ENCODE measurements around the gene NUTM1. TPM values are rescaled to one million over a fixed set of nuclear protein-coding genes. Genes with fewer than 3 reads are reported as not detected.
"Not testable (repeated sequence)": the region's sequence is repeated elsewhere in the genome, so short reads cannot be mapped to it uniquely, and the experiment has no call there.

The NUTM1 gene
- total RNA-seq, 1 donor from 2014 or later: not detected

DNA sequence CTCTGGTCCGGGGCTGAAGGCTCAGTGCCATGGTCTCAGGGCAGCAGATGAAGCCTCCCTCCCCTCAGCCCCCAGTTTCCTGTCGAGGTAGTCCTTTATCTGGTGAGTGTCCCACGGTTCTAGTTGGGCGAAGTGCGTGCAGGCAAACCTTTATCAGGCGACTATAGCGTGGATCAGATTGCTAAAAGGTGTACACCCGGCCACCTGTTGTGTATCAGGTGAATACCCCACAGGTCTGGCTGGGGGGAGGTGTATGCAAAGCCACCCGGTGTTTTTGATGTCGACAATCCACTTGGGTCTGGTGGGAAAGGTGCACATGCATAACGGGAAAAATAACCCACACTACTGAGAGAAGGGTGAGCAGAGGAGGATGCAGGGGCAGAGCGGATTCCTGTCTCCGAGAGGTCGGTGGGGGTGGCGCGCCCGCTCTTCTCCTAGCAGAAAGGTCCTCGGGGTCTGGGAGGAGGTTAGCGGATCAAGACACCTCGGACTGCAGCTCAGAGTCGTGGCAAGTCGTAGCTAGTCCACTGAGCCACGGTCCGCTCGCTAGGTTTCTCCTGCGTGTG is 6.0 kb upstream of the NUTM1 start:
- no peak for DNase-seq (ENCODE audit: low read depth)

DNA sequence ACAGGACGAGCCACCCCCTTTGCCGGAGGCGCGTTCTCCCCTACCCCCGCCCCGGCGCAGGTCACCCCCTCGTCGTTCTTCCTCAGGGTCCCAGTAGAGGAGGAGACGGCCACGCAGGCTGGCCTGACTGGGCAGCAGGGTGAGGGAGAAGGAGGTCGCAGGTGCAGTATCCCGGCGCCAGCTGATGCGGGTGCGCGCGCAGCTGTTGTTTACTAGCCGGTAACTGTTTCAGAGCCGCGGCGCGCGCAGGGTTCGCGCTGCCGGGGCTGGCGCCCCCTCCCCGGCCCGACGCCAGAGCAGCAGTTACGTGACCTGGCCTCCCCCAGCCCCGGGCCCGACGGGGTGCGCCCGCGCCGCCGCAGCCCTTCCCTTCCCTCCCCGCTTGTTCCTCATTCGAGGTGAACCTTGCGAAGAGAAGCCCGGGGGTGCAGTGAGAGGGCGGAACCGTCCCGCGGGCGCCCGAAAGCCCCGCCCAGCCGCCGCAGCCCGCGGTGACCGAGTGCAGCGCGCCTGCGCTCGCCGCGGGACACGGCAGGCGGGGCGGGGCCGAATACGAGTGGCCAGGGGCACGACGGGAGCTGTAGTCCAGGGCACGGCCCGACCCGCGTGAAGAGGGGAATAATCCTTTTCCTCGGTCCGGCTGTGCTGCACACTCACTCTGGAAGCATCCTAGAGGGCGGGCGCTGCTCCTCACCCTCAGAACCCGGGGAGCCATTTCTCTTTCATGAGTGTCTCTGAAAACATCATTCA is 5.4 kb upstream of the NUTM1 start, which contains the start of gene SLC12A6:
SLC12A6 (minus strand) TSS at position 225 of the 750 bp plus-strand sequence. CDS start 1,101 bp downstream, outside the sequence.
- peak; percentile 91 for DNase-seq (ENCODE audit: low read depth)

- no peak for DNase-seq (ENCODE audit: low read depth)
Measured at GRCh38 chr15:34338347-34338746, 4.8 kb upstream of the NUTM1 start.

DNA sequence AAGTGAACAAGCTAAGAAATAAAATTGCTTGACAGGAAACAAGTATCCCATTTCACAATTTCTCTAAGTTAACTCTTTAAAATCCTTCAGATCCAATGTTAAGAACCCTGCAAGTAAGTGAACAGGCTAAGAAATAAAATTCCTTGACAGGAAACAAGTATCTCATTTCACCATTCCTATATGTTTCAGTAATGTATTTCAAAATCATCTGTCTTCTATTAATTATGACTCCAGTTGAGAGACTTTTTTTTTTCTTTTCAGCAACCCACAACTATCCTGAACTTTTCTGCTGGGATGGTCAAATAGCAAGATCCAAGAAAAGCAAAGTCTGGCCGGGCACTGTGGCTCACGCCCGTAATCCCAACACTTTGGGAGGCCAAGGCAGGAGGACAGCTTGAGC is 3.2 kb upstream of the NUTM1 start:
- DNase-seq (ENCODE audit: low read depth): no peak

DNA sequence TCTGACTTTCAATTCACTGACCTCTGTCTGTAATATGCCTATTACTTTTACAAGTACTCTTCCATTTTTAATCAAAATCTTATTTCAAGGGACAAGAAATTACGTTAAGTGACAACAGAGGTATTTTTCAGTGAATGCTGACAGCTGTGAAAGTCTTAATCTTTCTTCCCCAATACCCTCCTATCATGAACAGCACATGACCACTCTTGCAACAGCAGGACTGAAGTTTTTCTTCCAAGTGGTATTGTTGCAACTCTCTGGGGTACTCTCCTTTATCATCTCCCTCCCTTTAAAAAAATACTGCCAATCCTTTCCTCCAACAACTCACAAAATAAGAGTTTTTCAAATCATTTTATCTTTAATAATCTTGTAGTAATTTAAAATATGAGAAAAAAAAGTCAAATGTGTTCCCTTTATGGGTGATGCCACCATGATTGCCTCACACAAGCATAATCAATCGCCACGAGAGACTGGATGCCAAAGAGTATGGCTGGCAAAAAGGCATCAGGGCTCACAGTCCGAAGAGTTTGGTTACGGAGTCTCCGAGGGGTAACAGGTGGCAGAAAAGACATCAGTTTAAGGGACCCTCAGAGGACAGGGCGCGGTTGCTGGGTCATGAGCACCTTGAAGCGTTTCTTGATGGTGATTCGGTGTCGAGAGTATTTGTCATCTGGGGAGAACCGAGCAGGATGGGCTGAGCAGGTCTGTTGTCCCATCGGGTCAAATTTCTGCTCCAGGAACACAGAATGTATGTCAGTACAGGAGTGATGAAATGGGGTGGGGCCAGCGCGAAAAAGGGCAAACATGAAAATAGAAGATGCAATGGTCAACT is 1.5 kb upstream of the NUTM1 start:
- DNase-seq (ENCODE audit: low read depth): no peak

DNA sequence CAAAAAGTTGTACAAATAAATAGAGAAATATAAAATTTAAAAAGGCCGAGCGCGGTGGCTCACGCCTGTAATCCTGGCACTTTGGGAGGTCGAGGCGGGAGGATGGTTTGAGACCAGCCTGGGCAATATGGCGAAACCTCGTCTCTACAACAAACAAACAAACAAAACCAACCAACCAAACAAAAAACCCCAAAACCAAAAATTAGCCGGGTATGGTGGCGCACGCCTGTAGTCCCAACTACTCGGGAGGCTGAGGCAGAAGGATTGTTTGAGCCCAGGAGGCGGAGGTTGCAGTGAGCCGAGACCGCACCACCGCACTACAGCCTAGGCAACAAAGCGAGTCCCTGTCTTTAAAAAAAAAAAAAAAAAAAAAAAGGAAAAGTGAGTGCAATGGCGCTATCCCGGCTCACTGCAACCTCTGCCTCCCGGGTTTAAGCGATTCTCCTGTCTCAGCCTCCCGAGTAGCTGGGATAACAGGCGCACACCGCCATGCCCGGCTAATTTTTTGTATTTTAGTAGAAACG is 840 bp upstream of the NUTM1 start:
- DNase-seq (ENCODE audit: low read depth): not testable (repeated sequence)

DNA sequence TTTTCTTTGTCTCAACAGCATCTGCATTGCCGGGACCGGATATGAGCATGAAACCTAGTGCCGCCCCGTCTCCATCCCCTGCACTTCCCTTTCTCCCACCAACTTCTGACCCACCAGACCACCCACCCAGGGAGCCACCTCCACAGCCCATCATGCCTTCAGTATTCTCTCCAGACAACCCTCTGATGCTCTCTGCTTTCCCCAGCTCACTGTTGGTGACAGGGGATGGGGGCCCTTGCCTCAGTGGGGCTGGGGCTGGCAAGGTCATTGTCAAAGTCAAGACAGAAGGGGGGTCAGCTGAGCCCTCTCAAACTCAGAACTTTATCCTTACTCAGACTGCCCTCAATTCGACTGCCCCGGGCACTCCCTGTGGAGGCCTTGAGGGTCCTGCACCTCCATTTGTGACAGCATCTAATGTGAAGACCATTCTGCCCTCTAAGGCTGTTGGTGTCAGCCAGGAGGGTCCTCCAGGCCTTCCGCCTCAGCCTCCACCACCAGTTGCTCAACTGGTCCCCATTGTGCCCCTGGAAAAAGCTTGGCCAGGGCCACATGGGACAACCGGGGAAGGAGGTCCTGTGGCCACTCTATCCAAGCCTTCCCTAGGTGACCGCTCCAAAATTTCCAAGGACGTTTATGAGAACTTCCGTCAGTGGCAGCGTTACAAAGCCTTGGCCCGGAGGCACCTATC is 5.0 kb downstream of the NUTM1 start:
- no peak for DNase-seq (ENCODE audit: low read depth)

GRCh38 chr15:34348735-34349300 is 5.7 kb downstream of the NUTM1 start:
- no peak for DNase-seq (ENCODE audit: low read depth)

GRCh38 chr15:34349769-34350168 is 6.7 kb downstream of the NUTM1 start:
- DNase-seq (ENCODE audit: low read depth): no peak

DNA sequence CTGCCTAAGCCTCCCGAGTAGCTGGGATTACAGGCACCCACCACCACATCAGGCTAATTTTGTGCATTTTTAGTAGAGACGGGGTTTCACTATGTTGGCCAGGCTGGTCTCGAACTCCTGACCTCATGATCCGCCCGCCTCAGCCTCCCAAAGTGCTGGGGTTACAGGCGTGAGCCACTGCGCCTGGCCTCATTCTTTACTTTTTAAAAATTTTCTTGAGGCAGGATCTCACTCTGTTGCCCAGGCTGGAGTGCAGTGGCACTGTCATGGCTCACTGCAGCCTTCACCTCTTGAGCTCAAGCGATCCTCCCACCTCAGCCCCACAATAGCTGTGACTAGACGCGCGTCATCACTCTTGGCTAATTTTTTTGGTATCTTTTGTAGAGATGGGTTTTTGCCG is 9.9 kb downstream of the NUTM1 start:
- not testable (repeated sequence) for DNase-seq (ENCODE audit: low read depth)

GRCh38 chr15:34353627-34354026 is 10.5 kb downstream of the NUTM1 start:
- no peak for DNase-seq (ENCODE audit: low read depth)

GRCh38 chr15:34354286-34354685 is 11.2 kb downstream of the NUTM1 start:
- DNase-seq (ENCODE audit: low read depth): no peak

- no peak for DNase-seq (ENCODE audit: low read depth)
Measured at GRCh38 chr15:34355241-34355640, 12.1 kb downstream of the NUTM1 start.

DNA sequence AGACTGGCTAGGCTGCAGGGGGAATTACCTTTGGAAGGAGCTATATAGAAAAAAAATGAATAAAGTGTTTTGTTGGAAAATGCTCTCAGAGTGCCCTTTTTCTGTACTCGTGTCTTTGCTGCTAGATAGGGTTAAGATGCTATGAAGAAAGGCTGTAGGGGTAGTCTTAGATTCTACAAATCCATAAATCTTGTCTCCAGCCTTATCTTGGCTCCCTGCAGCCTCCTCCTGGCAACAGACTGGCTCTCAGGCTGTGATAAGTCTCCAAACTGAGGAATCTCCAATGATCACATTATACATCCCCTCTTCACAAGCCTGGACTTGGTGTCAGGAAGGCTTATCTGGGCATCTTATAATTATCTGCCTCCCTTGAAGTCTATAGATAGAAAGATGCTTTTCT is 14.5 kb downstream of the NUTM1 start:
- no peak for DNase-seq (ENCODE audit: low read depth)

DNA sequence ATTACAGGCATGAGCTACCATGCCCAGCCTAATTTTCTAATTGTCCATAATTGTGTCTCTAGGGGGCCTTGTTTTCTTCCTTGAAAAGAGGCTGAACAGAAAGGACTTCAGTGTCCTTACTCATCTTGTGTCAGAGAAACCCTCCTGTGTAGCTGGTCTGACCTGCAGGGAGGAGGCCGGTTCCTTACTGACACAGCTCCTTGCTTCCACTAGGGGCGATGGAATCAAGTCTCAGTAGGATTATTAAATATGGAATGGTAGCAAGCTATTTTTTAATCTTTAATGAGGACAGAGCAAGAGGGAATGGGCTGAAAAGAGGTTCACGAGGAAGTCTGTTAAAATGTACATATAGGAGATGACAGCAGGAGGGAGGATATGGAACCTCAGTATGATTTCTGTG is 15.3 kb downstream of the NUTM1 start:
- DNase-seq (ENCODE audit: low read depth): no peak

DNA sequence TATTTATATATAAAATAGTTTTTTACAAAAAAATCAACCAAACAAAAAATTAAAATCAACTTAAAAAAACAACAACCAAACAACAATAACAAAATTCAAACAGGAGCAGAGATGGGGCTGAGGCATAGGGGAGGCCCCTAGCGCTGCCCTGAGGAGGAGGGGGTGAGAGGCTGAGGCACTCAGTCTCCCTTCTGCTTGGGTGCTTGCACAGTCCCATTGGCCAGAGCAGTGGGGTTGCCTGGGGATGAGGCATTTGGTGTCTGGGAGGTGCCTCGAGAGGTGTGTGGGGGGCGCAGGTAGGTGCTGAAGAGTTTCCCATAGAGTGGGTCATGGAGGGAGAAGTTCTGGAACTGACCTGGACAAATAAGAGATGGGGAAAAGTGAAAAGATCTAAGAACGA is 15.8 kb downstream of the NUTM1 start:
- no peak for DNase-seq (ENCODE audit: low read depth)

DNA sequence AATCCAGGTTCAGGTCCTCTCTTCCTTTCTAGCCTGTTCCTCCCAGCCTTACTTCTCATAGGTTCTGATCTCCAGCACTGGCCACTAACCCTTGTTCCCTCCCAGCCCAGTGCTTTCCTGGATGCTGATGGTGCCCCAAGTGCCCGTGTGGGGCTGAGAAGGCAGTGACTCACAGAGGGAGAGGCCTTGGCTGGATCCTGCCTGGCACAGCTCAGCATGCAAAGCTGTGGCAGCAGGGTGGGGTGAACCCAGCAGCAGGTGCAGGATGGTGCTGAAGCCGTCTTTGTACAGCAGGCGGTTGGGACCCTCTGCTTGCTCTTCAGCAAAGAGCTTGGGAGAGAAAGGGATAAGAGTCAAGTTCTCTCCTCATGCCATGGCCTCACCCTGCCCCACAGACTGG is 16.3 kb downstream of the NUTM1 start:
- peak; percentile 89 for DNase-seq (ENCODE audit: low read depth)

DNA sequence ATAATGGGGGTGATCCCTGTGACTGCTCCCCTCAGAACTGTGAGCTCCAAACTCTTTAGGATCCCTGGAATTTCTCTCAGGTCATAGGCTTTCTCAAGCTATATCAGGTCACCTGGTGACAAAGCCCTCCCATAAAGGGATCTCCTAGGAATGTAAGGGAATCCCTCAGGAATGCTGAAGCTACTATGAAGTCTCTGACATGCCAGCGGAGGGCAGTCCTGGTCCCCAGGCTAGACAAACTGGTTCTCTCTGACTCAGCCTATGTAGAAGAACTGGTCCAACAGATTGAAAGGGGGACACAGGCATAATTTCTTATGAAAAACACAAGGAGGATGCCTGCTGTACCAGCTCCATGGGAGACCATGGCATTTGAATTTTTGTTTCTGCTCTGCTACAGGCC is 17.2 kb downstream of the NUTM1 start:
- DNase-seq (ENCODE audit: low read depth): peak; percentile 63

DNA sequence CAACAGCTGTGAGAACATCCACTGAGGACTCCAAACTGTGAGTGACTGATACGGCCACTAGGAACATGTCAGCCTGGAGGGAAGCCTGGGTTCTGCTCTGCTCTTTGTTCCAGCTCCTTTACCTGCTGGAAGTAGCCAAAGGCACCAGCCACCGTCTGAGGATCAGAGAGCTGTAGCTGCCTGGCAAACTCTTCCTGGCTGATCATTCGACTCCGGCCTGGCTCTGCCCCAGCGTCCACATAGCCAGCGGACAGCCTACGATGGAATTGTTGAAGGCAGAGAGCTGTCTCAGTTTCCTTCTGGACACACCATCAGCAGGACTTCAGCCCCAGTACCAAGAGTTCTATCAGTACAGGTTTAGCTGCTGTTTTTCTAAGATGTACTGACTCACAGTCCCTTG is 18.2 kb downstream of the NUTM1 start:
- DNase-seq (ENCODE audit: low read depth): no peak

- DNase-seq (ENCODE audit: low read depth): peak; percentile 74
Measured at GRCh38 chr15:34362047-34362773, 19.1 kb downstream of the NUTM1 start.
